Tibial artery (tissue), 4 donors: ENCODE measurements around the gene POLR1B.
A peak's percentile ranks its signal among the peaks of the same experiment; 100 is the strongest.
"Not testable (repeated sequence)": the region's sequence is repeated elsewhere in the genome, so short reads cannot be mapped to it uniquely, and the experiment has no call there.

Source experiments
- DNase-seq, 2 donors: peaks; one replicate each; pipeline ENCODE4 v3.0.0-alpha.2; 2019
- H3K27ac ChIP-seq, 2 donors: fragments of 200-600 bp; sonication (generic) in 1 of 2; 1 replicate in 1 of 2; 2 replicates in 1 of 2; pipeline ENCODE4 v1.5.1; 2018 to 2019; ENCODE audit warnings: mild to moderate bottlenecking in 1 of 2
- H3K27me3 ChIP-seq, 2 donors: fragments of 200-600 bp; sonication (generic) in 1 of 2; one replicate each; pipeline versions ENCODE4 v1.5.1 to v1.6.0; 2016 to 2019
- H3K36me3 ChIP-seq, 3 donors: fragments of 200-600 bp; sonication (generic) in 2 of 3; one replicate each; pipeline ENCODE4 v1.5.1; 2016 to 2019; ENCODE audit warnings: mild to moderate bottlenecking in 2 of 3
- H3K4me1 ChIP-seq, 4 donors: fragments of 200-600 bp; sonication (generic) in 2 of 4; 1 replicate in 3 of 4; 2 replicates in 1 of 4; pipeline ENCODE4 v1.5.1; 2016 to 2019
- H3K4me3 ChIP-seq, 2 donors: fragments of 200-600 bp; sonication (generic) in 1 of 2; 1 replicate in 1 of 2; 2 replicates in 1 of 2; pipeline ENCODE4 v1.5.1; 2018 to 2019; ENCODE audit warnings: mild to moderate bottlenecking in 2 of 2
- H3K9me3 ChIP-seq, 3 donors: fragments of 200-600 bp; sonication (generic) in 1 of 3; one replicate each; pipeline ENCODE4 v1.5.1; 2016 to 2019
- CTCF ChIP-seq, 2 experiments: fragments of 200-600 bp in 1 of 2; fragments of 450-650 bp in 1 of 2; IDR thresholded peaks; one replicate each; pipeline ENCODE4 v1.5.1; 2017 to 2019; ENCODE audit warnings: antibody characterized with exemption in 2 of 2, mild to moderate bottlenecking in 1 of 2, moderate library complexity in 1 of 2
- intact Hi-C: fragments of 100-400 bp; cut with DNase I; formaldehyde crosslinking; loops from one replicate; pipeline ENCODE4 v1.15.0; 2023; ENCODE audit warnings: low total_unique reads

POLR1B gene

GRCh38 chr2:112542123-112542983 is at the start of gene POLR1B:
TSS of gene POLR1B (plus strand) at chr2:112542465. CDS start at chr2:112542495, 30 bp downstream.
- no peaks in the 10 kb centered on the region for H3K9me3 ChIP-seq
- TF ChIP-seq CTCF (IDR thresholded peaks at IDR 0.05), result no peak
- peaks cover 7 to 13% (median 7%) of the 10 kb centered on the region in 3 donors for H3K36me3 ChIP-seq
- H3K4me3 ChIP-seq, result peak within 1 kb of the TSS; percentile 76 to 81
- H3K27ac ChIP-seq, result peak within 1 kb of the TSS; percentile 81 to 88
- H3K4me1 ChIP-seq, result peaks cover 0 to 17% (median 11%) of the 10 kb centered on the region in 4 donors
- DNase-seq, result peak; percentile 76 to 88
- H3K27me3 ChIP-seq, result no peaks in the 10 kb centered on the region
- intact Hi-C loops, result loop anchor here (2.0 kb wide), 1 partner anchor 60 kb away; the partner anchor contains the start of gene TTL

- no peak overlapping the region for H3K27ac ChIP-seq
- no peaks in the 10 kb centered on the region for H3K27me3 ChIP-seq
- H3K9me3 ChIP-seq, result no peaks in the 10 kb centered on the region
- DNase-seq, result no peak
- no peak for TF ChIP-seq CTCF (IDR thresholded peaks at IDR 0.05)
- peaks cover 9 to 24% (median 17%) of the 10 kb centered on the region in 3 donors for H3K36me3 ChIP-seq
- peaks cover 0 to 12% (median 5%) of the 10 kb centered on the region in 4 donors for H3K4me1 ChIP-seq
- H3K4me3 ChIP-seq, result no peak overlapping the region
- intact Hi-C loops, result no loop called here
Measured at GRCh38 chr2:112493048-112493447, 49.2 kb upstream of the POLR1B start.

- no peak for DNase-seq
Measured at GRCh38 chr2:112493858-112494648, 48.2 kb upstream of the POLR1B start.

GRCh38 chr2:112494828-112495227 is 47.4 kb upstream of the POLR1B start:
- peaks cover 9 to 24% (median 17%) of the 10 kb centered on the region in 3 donors for H3K36me3 ChIP-seq
- no peak overlapping the region for H3K27ac ChIP-seq
- H3K4me3 ChIP-seq, result no peak overlapping the region
- no peak for TF ChIP-seq CTCF (IDR thresholded peaks at IDR 0.05)
- H3K9me3 ChIP-seq, result no peaks in the 10 kb centered on the region
- no peaks in the 10 kb centered on the region for H3K27me3 ChIP-seq
- DNase-seq, result no peak
- intact Hi-C loops, result no loop called here
- peaks cover 0 to 12% (median 5%) of the 10 kb centered on the region in 4 donors for H3K4me1 ChIP-seq

More at GRCh38 chr2:112493858-112494648, 48.2 kb upstream of the POLR1B start:
- Histone ChIP-seq H3K4me1 (peaks cover 0 to 12% (median 5%) of the 10 kb centered on the region in 4 donors), H3K36me3 (peaks cover 9 to 24% (median 17%) of the 10 kb centered on the region in 3 donors), H3K27me3 (no peaks in the 10 kb centered on the region), H3K27ac (no peak overlapping the region), H3K9me3 (no peaks in the 10 kb centered on the region), H3K4me3 (no peak overlapping the region)
- no peak for TF ChIP-seq CTCF (IDR thresholded peaks at IDR 0.05)
- intact Hi-C loops, result no loop called here

GRCh38 chr2:112495878-112496277 is 46.4 kb upstream of the POLR1B start:
- H3K9me3 ChIP-seq, intact Hi-C loops, H3K4me3 ChIP-seq, H3K27ac ChIP-seq, DNase-seq, H3K27me3 ChIP-seq: not testable (repeated sequence)
- Histone ChIP-seq H3K36me3 (peaks cover 9 to 24% (median 17%) of the 10 kb centered on the region in 3 donors), H3K4me1 (peaks cover 0 to 12% (median 5%) of the 10 kb centered on the region in 4 donors)
